ENCODE data around the gene LSG1.

GRCh38 chr3:194637541-194638400 is 34.2 kb downstream of the LSG1 start:
- TF ChIP-seq CTCF (conservative IDR thresholded peaks at IDR 0.05) (no peak), ZFX (IDR thresholded peaks at IDR 0.05) (no peak)

Data from C4-2B (cell line).